Chondrocyte (in vitro differentiated cells): Measurements from ENCODE around the gene DHX8. TPM values are rescaled to one million over a fixed set of nuclear protein-coding genes. Genes with fewer than 3 reads are reported as not detected.

Source experiments
- DNase-seq: peaks from one replicate; pipeline ENCODE4 v3.0.0; 2021; ENCODE audit warnings: mixed read lengths, low spot score
- H3K27ac Mint-ChIP-seq: one replicate; pipeline ENCODE4 v1.8.0; 2021; ENCODE audit warnings: mild to moderate bottlenecking, moderate library complexity, mixed read lengths; ENCODE audit not compliant: unreplicated experiment
- H3K27me3 Mint-ChIP-seq: 2 replicates; pipeline ENCODE4 v1.8.0; 2021; ENCODE audit warnings: low read depth, mixed read lengths
- H3K36me3 Mint-ChIP-seq: 2 replicates; pipeline ENCODE4 v1.8.0; 2021; ENCODE audit warnings: low read depth, mixed read lengths
- H3K4me1 Mint-ChIP-seq: 2 replicates; pipeline ENCODE4 v1.8.0; 2021; ENCODE audit warnings: low read depth, mild to moderate bottlenecking, mixed read lengths
- H3K4me3 Mint-ChIP-seq: one replicate; pipeline ENCODE4 v1.8.0; 2021; ENCODE audit warnings: mild to moderate bottlenecking, moderate library complexity, mixed read lengths; ENCODE audit not compliant: unreplicated experiment
- H3K9me3 Mint-ChIP-seq: 2 replicates; pipeline ENCODE4 v1.8.0; 2021; ENCODE audit warnings: low read depth, mixed read lengths
- total RNA-seq: library from RNA; stranded (reverse); gene quantifications from 3 replicates; pipeline ENCODE4 v1.2.1, GENCODE V29; 2021
- TF ChIP-seq, protein P1 (sequence below): fragments of 200-600 bp; sonication (generic); IDR thresholded peaks from 2 replicates; pipeline ENCODE4 v1.5.0; 2021; ENCODE audit warnings: antibody characterized with exemption, mild to moderate bottlenecking, moderate library complexity

The DHX8 gene
- total RNA-seq, 1 donor from 2014 or later: 49.2 TPM

DNA sequence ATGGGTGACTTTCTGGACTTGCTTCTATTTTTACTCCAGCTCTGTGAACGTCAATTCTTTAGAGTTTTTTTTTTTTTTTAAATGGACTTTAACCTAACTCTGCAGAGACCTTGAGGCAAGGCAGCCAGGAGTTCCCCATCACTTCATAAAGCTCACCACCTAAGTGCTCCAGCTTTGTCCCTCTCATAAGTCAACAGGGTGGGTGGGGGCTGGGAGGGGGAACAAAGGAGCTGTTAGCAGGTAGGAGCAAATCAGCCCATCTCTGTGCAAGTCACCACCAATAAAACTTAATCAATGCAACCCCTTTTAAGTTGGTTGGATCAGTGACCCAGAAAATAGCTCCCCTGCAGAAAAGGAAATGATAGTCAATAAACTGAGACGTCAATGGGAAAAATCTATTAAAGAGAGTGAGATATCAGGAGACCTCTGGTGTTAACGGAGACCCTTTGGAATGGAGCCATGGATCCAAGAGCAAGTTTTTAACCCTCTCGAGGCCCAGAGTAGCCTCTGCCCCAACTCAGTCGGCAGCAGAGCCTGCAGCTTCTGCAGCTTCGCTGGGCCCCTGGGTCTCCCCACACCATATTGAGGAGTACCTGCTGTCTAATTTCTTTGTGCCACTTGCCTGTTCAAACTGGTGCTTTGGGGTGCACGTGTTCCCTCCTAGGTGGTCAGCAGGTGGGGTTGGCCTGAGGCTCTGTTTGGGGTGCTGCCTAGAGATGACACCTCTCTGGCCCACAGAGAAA is 90.0 kb downstream of the DHX8 start:
- no peak for DNase-seq
- Mint-ChIP-seq H3K4me1 (peaks cover 13% of the 10 kb centered on the region), H3K4me3 (no peak overlapping the region), H3K27ac (no peak overlapping the region), H3K36me3 (no peaks in the 10 kb centered on the region), H3K9me3 (no peaks in the 10 kb centered on the region), H3K27me3 (peaks cover 8% of the 10 kb centered on the region)
- TF ChIP-seq, protein P1, sequence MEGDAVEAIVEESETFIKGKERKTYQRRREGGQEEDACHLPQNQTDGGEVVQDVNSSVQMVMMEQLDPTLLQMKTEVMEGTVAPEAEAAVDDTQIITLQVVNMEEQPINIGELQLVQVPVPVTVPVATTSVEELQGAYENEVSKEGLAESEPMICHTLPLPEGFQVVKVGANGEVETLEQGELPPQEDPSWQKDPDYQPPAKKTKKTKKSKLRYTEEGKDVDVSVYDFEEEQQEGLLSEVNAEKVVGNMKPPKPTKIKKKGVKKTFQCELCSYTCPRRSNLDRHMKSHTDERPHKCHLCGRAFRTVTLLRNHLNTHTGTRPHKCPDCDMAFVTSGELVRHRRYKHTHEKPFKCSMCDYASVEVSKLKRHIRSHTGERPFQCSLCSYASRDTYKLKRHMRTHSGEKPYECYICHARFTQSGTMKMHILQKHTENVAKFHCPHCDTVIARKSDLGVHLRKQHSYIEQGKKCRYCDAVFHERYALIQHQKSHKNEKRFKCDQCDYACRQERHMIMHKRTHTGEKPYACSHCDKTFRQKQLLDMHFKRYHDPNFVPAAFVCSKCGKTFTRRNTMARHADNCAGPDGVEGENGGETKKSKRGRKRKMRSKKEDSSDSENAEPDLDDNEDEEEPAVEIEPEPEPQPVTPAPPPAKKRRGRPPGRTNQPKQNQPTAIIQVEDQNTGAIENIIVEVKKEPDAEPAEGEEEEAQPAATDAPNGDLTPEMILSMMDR: no peak

DNA sequence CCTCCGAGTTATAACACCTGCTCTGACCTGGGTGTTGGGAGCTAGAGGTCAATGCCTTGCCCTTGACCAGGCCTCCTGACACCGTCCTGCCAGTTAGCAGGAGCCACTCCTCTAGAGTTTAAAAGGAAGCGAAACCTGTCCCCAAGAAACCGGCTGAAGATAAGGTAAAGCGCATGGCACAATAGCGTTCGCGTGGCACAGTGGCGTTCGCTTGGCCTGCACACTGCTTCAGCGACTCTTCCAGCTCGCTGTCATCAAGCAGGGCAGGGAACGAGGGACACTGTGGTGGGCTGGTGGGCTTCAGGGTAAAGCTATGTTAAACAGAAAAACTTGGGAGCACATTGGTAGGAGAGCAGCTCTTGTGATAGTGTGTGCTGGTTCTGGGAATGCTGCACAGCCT is 90.6 kb downstream of the DHX8 start:
- peaks cover 8% of the 10 kb centered on the region for H3K27me3 Mint-ChIP-seq
- H3K4me3 Mint-ChIP-seq: no peak overlapping the region
- no peak for DNase-seq
- TF ChIP-seq, protein P1: no peak
- no peak overlapping the region for H3K27ac Mint-ChIP-seq
- peaks cover 19% of the 10 kb centered on the region for H3K4me1 Mint-ChIP-seq
- no peaks in the 10 kb centered on the region for H3K36me3 Mint-ChIP-seq
- no peaks in the 10 kb centered on the region for H3K9me3 Mint-ChIP-seq

DNA sequence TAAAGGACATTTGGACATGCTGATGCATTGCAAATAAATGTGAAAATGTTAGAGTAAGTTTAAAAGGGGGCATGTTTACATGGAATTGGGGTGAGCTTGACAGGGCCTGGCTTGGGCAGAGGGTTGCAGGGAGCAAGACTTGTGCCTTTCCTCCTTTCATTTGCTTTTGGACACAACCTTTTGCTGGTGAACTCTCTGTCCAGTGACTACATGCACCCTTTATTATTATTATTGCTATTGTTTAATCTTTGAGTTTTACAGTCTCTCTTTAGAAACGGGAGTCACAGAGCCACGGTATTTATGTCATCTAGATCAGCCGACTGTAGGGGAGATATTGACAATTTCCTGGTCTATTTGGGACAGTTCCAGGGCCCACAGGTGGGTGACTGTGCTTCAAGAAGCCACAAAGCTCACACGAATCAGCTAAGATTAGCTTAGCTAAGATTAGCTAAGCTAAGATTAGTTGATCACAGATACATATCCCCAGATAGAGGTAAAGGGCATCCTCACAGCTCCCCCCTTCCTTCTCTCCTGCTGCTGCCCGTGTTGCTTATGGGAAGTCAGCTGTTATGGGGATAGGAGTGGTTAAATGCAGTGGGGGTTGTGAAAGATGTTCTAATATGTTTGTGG is 91.2 kb downstream of the DHX8 start:
- peaks cover 25% of the 10 kb centered on the region for H3K4me1 Mint-ChIP-seq
- peaks cover 8% of the 10 kb centered on the region for H3K27me3 Mint-ChIP-seq
- DNase-seq: no peak

More for the DNA sequence above, 91.2 kb downstream of the DHX8 start:
- TF ChIP-seq, protein P1: no peak
- H3K27ac Mint-ChIP-seq: no peak overlapping the region
- H3K9me3 Mint-ChIP-seq: no peaks in the 10 kb centered on the region
- H3K36me3 Mint-ChIP-seq: no peaks in the 10 kb centered on the region
- no peak overlapping the region for H3K4me3 Mint-ChIP-seq

Other genes with a start within 250 kb of the DHX8 start
- 2,934 to 3,390 TPM (median 3,124 TPM) in 3 replicates for gene RNU2-1, start 250.0 kb upstream of the DHX8 start, total RNA-seq
- 33.8 to 38.0 TPM (median 37.5 TPM) in 3 replicates for gene ARL4D, start 85.0 kb upstream of the DHX8 start, total RNA-seq
- 1.1 to 1.2 TPM (median 1.1 TPM) in 3 replicates for gene ETV4, start 62.4 kb downstream of the DHX8 start, total RNA-seq
- gene MEOX1, start 177.9 kb downstream of the DHX8 start, total RNA-seq: 0.07 TPM in 1 of 3 replicates, not detected in the others